Upper lobe of left lung (tissue), 6 donors: ENCODE data around the gene TM7SF3. TPM values are rescaled to one million over a fixed set of nuclear protein-coding genes. Genes with fewer than 3 reads are reported as not detected.
A peak's percentile ranks its signal among the peaks of the same experiment; 100 is the strongest.
"Not testable (repeated sequence)": the region's sequence is repeated elsewhere in the genome, so short reads cannot be mapped to it uniquely, and the experiment has no call there.

Experiments used
- ATAC-seq, 2 donors: fragments of 200-7000 bp; cut with Tn5 transposase; one replicate each; pipeline ENCODE4 v1.9.1; 2022; ENCODE audit warnings: mild to moderate bottlenecking in 2 of 2, moderate library complexity in 2 of 2; ENCODE audit not compliant: low FRiP score in 2 of 2
- DNase-seq, 2 donors: peaks; one replicate each; pipeline ENCODE4 v3.0.0-alpha.2; 2019 to 2020
- H3K27ac ChIP-seq, 4 donors: fragments of 200-600 bp; sonication (generic); one replicate each; pipeline ENCODE4 v1.5.1; 2016 to 2019
- H3K27me3 ChIP-seq, 4 donors: fragments of 200-600 bp; sonication (generic); one replicate each; pipeline ENCODE4 v1.5.1; 2017 to 2019
- H3K36me3 ChIP-seq, 4 donors: fragments of 200-600 bp; sonication (generic); one replicate each; pipeline ENCODE4 v1.5.1; 2016 to 2019
- H3K4me1 ChIP-seq, 4 donors: fragments of 200-600 bp; sonication (generic); one replicate each; pipeline ENCODE4 v1.5.1; 2018 to 2019
- H3K4me3 ChIP-seq, 4 donors: fragments of 200-600 bp; sonication (generic); one replicate each; pipeline ENCODE4 v1.5.1; 2017 to 2019; ENCODE audit warnings: mild to moderate bottlenecking in 2 of 4, moderate library complexity in 1 of 4
- H3K9me3 ChIP-seq, 4 donors: fragments of 200-600 bp; sonication (generic); one replicate each; pipeline ENCODE4 v1.5.1; 2018 to 2019
- CTCF ChIP-seq, 6 experiments: fragments of 450-650 bp in 4 of 6; fragments of 200-600 bp in 2 of 6; sonication (generic) in 2 of 6; IDR thresholded peaks; one replicate each; pipeline ENCODE4 v1.5.1; 2016 to 2019; ENCODE audit warnings: antibody characterized with exemption in 6 of 6
- EP300 ChIP-seq, 4 donors: sonication (generic); formaldehyde crosslinking; IDR thresholded peaks; one replicate each; pipeline ENCODE4 v1.5.1; 2017; ENCODE audit warnings: antibody characterized with exemption in 4 of 4, control low read depth in 2 of 4
- POLR2A ChIP-seq, 4 donors: fragments of 450-650 bp; IDR thresholded peaks; one replicate each; pipeline ENCODE4 v1.5.1; 2016 to 2017; ENCODE audit warnings: antibody characterized with exemption in 4 of 4, mild to moderate bottlenecking in 2 of 4
- POLR2AphosphoS5 ChIP-seq, 2 donors: sonication (generic); formaldehyde crosslinking; IDR thresholded peaks; one replicate each; pipeline ENCODE4 v1.5.1; 2017; ENCODE audit warnings: antibody characterized with exemption in 2 of 2
- WGBS, 2 donors: methylation state at CpG; one replicate each; pipeline ENCODE4 v1.1.5; 2017 to 2018; 5-methylcytosine and 5-hydroxymethylcytosine counted together
- total RNA-seq, 6 donors: library from RNA; depleted of rRNA in 4 of 6; stranded (reverse); fragments of >200 nt in 4 of 6; gene quantifications; one replicate each; pipeline versions ENCODE4 v1.1.0 to v1.2.1, GENCODE V29; 2016 to 2021
- donor health status: DM: no; HTN: no; CAD: no; lungs with moderate emphysema.
- donor health status: DM: no; HTN: yes; CAD: no; lungs with severe emphysema.

The TM7SF3 gene
- total RNA-seq, 6 donors from 2014 or later = 33.5 to 81.1 (median 69.2) TPM

GRCh38 chr12:27057543-27057942, 43.4 kb upstream of the TM7SF3 start:
- ATAC-seq = no peak
- TF ChIP-seq POLR2A (IDR thresholded peaks at IDR 0.05) (no peak), EP300 (IDR thresholded peaks at IDR 0.05) (peak in 1 of 4 donors; percentile 60)
- DNase-seq = no peak
- 44 to 73% methylated on average over 3 of the region's 3 CpGs for WGBS, 2 donors
- H3K36me3 ChIP-seq = no peaks in the 10 kb centered on the region
- no peaks in the 10 kb centered on the region for H3K27me3 ChIP-seq
- H3K27ac ChIP-seq = no peak overlapping the region
- no peak overlapping the region for H3K4me3 ChIP-seq
- no peaks in the 10 kb centered on the region for H3K9me3 ChIP-seq
- H3K4me1 ChIP-seq = no peaks in the 10 kb centered on the region

GRCh38 chr12:27055966-27056365, 41.8 kb upstream of the TM7SF3 start:
- ATAC-seq = no peak
- TF ChIP-seq POLR2AphosphoS5 (IDR thresholded peaks at IDR 0.05) = no peak
- no peak for TF ChIP-seq CTCF (IDR thresholded peaks at IDR 0.05)
- TF ChIP-seq POLR2A (IDR thresholded peaks at IDR 0.05) = no peak
- no peak for TF ChIP-seq EP300 (IDR thresholded peaks at IDR 0.05)
- DNase-seq = no peak
- Histone ChIP-seq H3K27ac (no peak overlapping the region), H3K4me3 (no peak overlapping the region), H3K27me3 (no peaks in the 10 kb centered on the region), H3K9me3 (no peaks in the 10 kb centered on the region), H3K4me1 (no peaks in the 10 kb centered on the region), H3K36me3 (no peaks in the 10 kb centered on the region)
- 91 to 93% methylated on average over 7 of the region's 7 CpGs for WGBS, 2 donors

- ATAC-seq = no peak
- H3K36me3 ChIP-seq = no peaks in the 10 kb centered on the region
- no peak overlapping the region for H3K4me3 ChIP-seq
- no peak for DNase-seq
- no peaks in the 10 kb centered on the region for H3K9me3 ChIP-seq
- no peaks in the 10 kb centered on the region for H3K27me3 ChIP-seq
- H3K27ac ChIP-seq = no peak overlapping the region
- H3K4me1 ChIP-seq = no peaks in the 10 kb centered on the region
- TF ChIP-seq POLR2AphosphoS5 (IDR thresholded peaks at IDR 0.05) (no peak), POLR2A (IDR thresholded peaks at IDR 0.05) (no peak), CTCF (IDR thresholded peaks at IDR 0.05) (no peak), EP300 (IDR thresholded peaks at IDR 0.05) (no peak)
- 97 to 98% methylated on average over 3 of the region's 3 CpGs for WGBS, 2 donors
These were observed 38.6 kb upstream of the TM7SF3 start for GRCh38 chr12:27052742-27053141.

- no peaks in the 10 kb centered on the region for H3K9me3 ChIP-seq
- no peaks in the 10 kb centered on the region for H3K27me3 ChIP-seq
- no peaks in the 10 kb centered on the region for H3K36me3 ChIP-seq
- WGBS, 2 donors = 56 to 63% methylated on average over 1 of the region's 1 CpG
- no peak overlapping the region for H3K4me3 ChIP-seq
- H3K27ac ChIP-seq = no peak overlapping the region
- TF ChIP-seq POLR2A (IDR thresholded peaks at IDR 0.05) = no peak
- TF ChIP-seq EP300 (IDR thresholded peaks at IDR 0.05) = no peak
- DNase-seq (no peak), ATAC-seq (no peak)
- H3K4me1 ChIP-seq = no peaks in the 10 kb centered on the region
These were observed 38.0 kb upstream of the TM7SF3 start for GRCh38 chr12:27052176-27052575.

- DNase-seq = no peak
- Histone ChIP-seq H3K27ac (no peak overlapping the region), H3K9me3 (no peaks in the 10 kb centered on the region), H3K36me3 (no peaks in the 10 kb centered on the region), H3K4me1 (no peaks in the 10 kb centered on the region), H3K4me3 (no peak overlapping the region), H3K27me3 (no peaks in the 10 kb centered on the region)
- 93 to 95% methylated on average over 4 of the region's 4 CpGs for WGBS, 2 donors
- TF ChIP-seq POLR2A (IDR thresholded peaks at IDR 0.05) = no peak
- no peak for TF ChIP-seq CTCF (IDR thresholded peaks at IDR 0.05)
- TF ChIP-seq POLR2AphosphoS5 (IDR thresholded peaks at IDR 0.05) = no peak
- no peak for TF ChIP-seq EP300 (IDR thresholded peaks at IDR 0.05)
- ATAC-seq = no peak
These were observed 34.9 kb upstream of the TM7SF3 start for GRCh38 chr12:27048822-27049752.

- H3K9me3 ChIP-seq, DNase-seq, ATAC-seq, H3K27ac ChIP-seq, H3K4me1 ChIP-seq, H3K36me3 ChIP-seq, H3K27me3 ChIP-seq, H3K4me3 ChIP-seq: not testable (repeated sequence)
- WGBS, 2 donors = 91 to 95% methylated on average over 1 of the region's 1 CpG
These were observed 27.8 kb upstream of the TM7SF3 start for GRCh38 chr12:27042018-27042417.

- not testable (repeated sequence) for H3K36me3 ChIP-seq, H3K9me3 ChIP-seq, H3K4me1 ChIP-seq, H3K27me3 ChIP-seq, H3K27ac ChIP-seq, H3K4me3 ChIP-seq, ATAC-seq, DNase-seq
- 96 to 100% methylated on average over 2 to 3 of the region's 4 CpGs for WGBS, 2 donors
These were observed 26.5 kb upstream of the TM7SF3 start for GRCh38 chr12:27040637-27041036.
